OCI-LY7 (cell line): ENCODE data around the gene RAB35. TPM values are rescaled to one million over a fixed set of nuclear protein-coding genes. Genes with fewer than 3 reads are reported as not detected.

ENCODE experiments used
- BruUV-seq: library from RNA; stranded (reverse); fragments of 400-500 nt; replicated peaks from 2 replicates; lab custom pipeline; 2021; lab: Mats Ljungman, UMichigan
- CTCF ChIA-PET: fragments of 300-600 bp; sonication (Branson Sonifier 250); formaldehyde crosslinking; loops from one replicate; lab custom pipeline; 2022; ENCODE audit warnings: antibody characterized with exemption; ENCODE audit not compliant: unreplicated experiment; lab: Charles Lee
- POLR2A ChIA-PET: fragments of 300-600 bp; sonication (Branson Sonifier 250); formaldehyde crosslinking; loops from one replicate; lab custom pipeline; 2022; ENCODE audit warnings: antibody characterized with exemption; lab: Charles Lee
- DNase-seq: peaks from one replicate; pipeline ENCODE4 v3.0.0-alpha.2; 2015; ENCODE audit warnings: low spot score
- H2AFZ ChIP-seq: fragments of 200-600 bp; sonication (generic), shearing (Covaris generic); 2 replicates; pipeline ENCODE4 v1.6.1; 2014; ENCODE audit warnings: mild to moderate bottlenecking, antibody characterized with exemption, low read length, moderate library complexity
- H3K27ac ChIP-seq: fragments of 200-600 bp; sonication (generic); 2 replicates; pipeline ENCODE4 v1.5.1; 2014; ENCODE audit warnings: mixed run types, low read depth, mild to moderate bottlenecking, moderate library complexity, low read length, inconsistent platforms; ENCODE audit not compliant: poor library complexity, severe bottlenecking
- H3K36me3 ChIP-seq: fragments of 200-600 bp; sonication (generic); 2 replicates; pipeline ENCODE4 v1.6.1; 2014; ENCODE audit warnings: mild to moderate bottlenecking, antibody characterized with exemption, low read length, moderate library complexity, mixed read lengths; ENCODE audit not compliant: insufficient read depth
- H3K4me1 ChIP-seq: fragments of 200-600 bp; sonication (generic); 2 replicates; pipeline ENCODE4 v1.5.1; 2014; ENCODE audit warnings: mild to moderate bottlenecking, low read length; ENCODE audit not compliant: insufficient read depth, poor library complexity, severe bottlenecking
- H3K4me2 ChIP-seq: fragments of 200-600 bp; sonication (generic); 2 replicates; pipeline ENCODE4 v1.6.1; 2014; ENCODE audit warnings: mild to moderate bottlenecking, low read length
- H3K4me3 ChIP-seq: fragments of 200-600 bp; sonication (generic); 2 replicates; pipeline ENCODE4 v1.5.1; 2014; ENCODE audit warnings: mild to moderate bottlenecking, low read depth, low read length; ENCODE audit not compliant: poor library complexity, severe bottlenecking
- H3K79me2 ChIP-seq: fragments of 200-600 bp; sonication (generic); 2 replicates; pipeline ENCODE4 v1.6.1; 2016; ENCODE audit warnings: low read depth, mild to moderate bottlenecking, low read length, moderate library complexity, mixed read lengths; ENCODE audit not compliant: insufficient read depth
- H3K9me2 ChIP-seq: fragments of 200-600 bp; sonication (generic); 2 replicates; pipeline ENCODE4 v1.6.1; 2016; ENCODE audit warnings: mild to moderate bottlenecking, low read length, mixed read lengths; ENCODE audit not compliant: insufficient read depth
- H3K9me3 ChIP-seq: fragments of 200-600 bp; sonication (generic); 2 replicates; pipeline ENCODE4 v1.6.1; 2014; ENCODE audit warnings: mild to moderate bottlenecking, mixed run types, low read length, mixed read lengths
- H4K20me1 ChIP-seq: fragments of 200-600 bp; sonication (generic); 2 replicates; pipeline ENCODE4 v1.6.1; 2014; ENCODE audit warnings: mild to moderate bottlenecking, antibody characterized with exemption, low read length, moderate library complexity, mixed read lengths; ENCODE audit not compliant: insufficient read depth
- CTCF ChIP-seq: fragments of 200-600 bp; sonication (generic); conservative IDR thresholded peaks from 2 replicates; pipeline ENCODE4 v1.5.1; 2014; ENCODE audit warnings: mild to moderate bottlenecking, antibody characterized with exemption, low read length, moderate library complexity, mixed read lengths
- EZH2phosphoT487 ChIP-seq: fragments of 200-600 bp; sonication (generic); IDR thresholded peaks from 2 replicates; pipeline ENCODE4 v1.6.1; 2018; ENCODE audit warnings: low read depth, borderline replicate concordance, mild to moderate bottlenecking, mixed run types, antibody characterized with exemption, low read length, moderate library complexity, mixed read lengths
- intact Hi-C: fragments of 100-400 bp; cut with micrococcal nuclease; formaldehyde crosslinking; loops from one replicate; pipeline ENCODE4 v1.10.0; 2022; ENCODE audit not compliant: unreplicated experiment
- total RNA-seq, 2 experiments: library from RNA; depleted of rRNA in 1 of 2; stranded (reverse); fragments of >200 nt in 1 of 2; shearing (Covaris generic) in 1 of 2; gene quantifications; 2 replicates each; pipeline ENCODE4 v1.2.3, GENCODE V29; 2014 to 2022

Gene RAB35
- total RNA-seq, 2 experiments from 2014 or later, result 42.2 to 85.9 TPM

GRCh38 chr12:120144215-120144614, 27.7 kb upstream of the RAB35 start:
- TF ChIP-seq CTCF (no peak), EZH2phosphoT487 (no peak)
- Histone ChIP-seq H3K79me2 (no peaks in the 10 kb centered on the region), H3K4me3 (no peak overlapping the region), H3K9me2 (no peaks in the 10 kb centered on the region), H3K9me3 (no peaks in the 10 kb centered on the region), H2AFZ (no peak overlapping the region), H3K36me3 (peaks cover 100% of the 10 kb centered on the region), H4K20me1 (no peaks in the 10 kb centered on the region), H3K4me1 (no peaks in the 10 kb centered on the region), H3K27ac (no peak overlapping the region), H3K4me2 (no peak overlapping the region)
- POLR2A ChIA-PET, result no interaction called here
- BruUV-seq, result no TSS peak
- no peak for DNase-seq
- intact Hi-C loops, result no loop called here
- CTCF ChIA-PET, result no interaction called here

GRCh38 chr12:120142231-120142877, 25.8 kb upstream of the RAB35 start:
- POLR2A ChIA-PET, result interaction anchor here (1.1 kb wide), 1 partner anchor 26 kb away, joined by 3 read pairs; no protein-coding TSS in a partner anchor
- TF ChIP-seq EZH2phosphoT487, result no peak
- no peak for TF ChIP-seq CTCF

GRCh38 chr12:120141336-120141735, 24.8 kb upstream of the RAB35 start:
- Histone ChIP-seq H3K36me3 (peaks cover 100% of the 10 kb centered on the region), H3K4me3 (no peak overlapping the region), H3K9me2 (no peaks in the 10 kb centered on the region), H2AFZ (no peak overlapping the region), H3K27ac (no peak overlapping the region), H3K4me2 (no peak overlapping the region), H3K79me2 (no peaks in the 10 kb centered on the region), H3K9me3 (no peaks in the 10 kb centered on the region), H4K20me1 (no peaks in the 10 kb centered on the region), H3K4me1 (no peaks in the 10 kb centered on the region)
- intact Hi-C loops, result no loop called here
- TF ChIP-seq CTCF (no peak), EZH2phosphoT487 (no peak)
- POLR2A ChIA-PET, result interaction anchor here (1.1 kb wide), 1 partner anchor 27 kb away, joined by 3 read pairs; no protein-coding TSS in a partner anchor
- CTCF ChIA-PET, result no interaction called here
- no peak for DNase-seq
- TSS peak; percentile 23 for BruUV-seq

More at GRCh38 chr12:120142231-120142877, 25.8 kb upstream of the RAB35 start:
- no TSS peak for BruUV-seq
- no peak for DNase-seq
- Histone ChIP-seq H3K79me2 (no peaks in the 10 kb centered on the region), H3K9me3 (no peaks in the 10 kb centered on the region), H3K4me3 (no peak overlapping the region), H3K4me1 (no peaks in the 10 kb centered on the region), H2AFZ (no peak overlapping the region), H3K4me2 (no peak overlapping the region), H4K20me1 (no peaks in the 10 kb centered on the region), H3K27ac (no peak overlapping the region), H3K36me3 (peaks cover 100% of the 10 kb centered on the region), H3K9me2 (no peaks in the 10 kb centered on the region)
- CTCF ChIA-PET, result no interaction called here
- intact Hi-C loops, result no loop called here
